H9 (cell line): ENCODE measurements around the gene PHACTR1. TPM values are rescaled to one million over a fixed set of nuclear protein-coding genes. Genes with fewer than 3 reads are reported as not detected.

Experiments used
- DNase-seq: peaks from one replicate; pipeline ENCODE4 v3.0.0-alpha.2; 2017
- H2AFZ ChIP-seq: one replicate; pipeline ENCODE4 v1.6.1; 2013; ENCODE audit warnings: mild to moderate bottlenecking, low read length, control low read depth, moderate library complexity
- H2AK5ac ChIP-seq: 2 replicates; pipeline ENCODE4 v1.6.1; 2013; ENCODE audit warnings: low read length, control low read depth, mixed read lengths; ENCODE audit not compliant: insufficient read length
- H2BK120ac ChIP-seq: one replicate; pipeline ENCODE4 v1.6.1; 2013; ENCODE audit warnings: low read depth, mild to moderate bottlenecking, low read length, control low read depth, inconsistent platforms; ENCODE audit not compliant: poor library complexity, severe bottlenecking
- H2BK12ac ChIP-seq: 2 replicates; pipeline ENCODE4 v1.6.1; 2013; ENCODE audit warnings: low read length, control low read depth, mixed read lengths, low read depth; ENCODE audit not compliant: insufficient read length
- H2BK15ac ChIP-seq: 2 replicates; pipeline ENCODE4 v1.6.1; 2013; ENCODE audit warnings: low read depth, low read length, control low read depth
- H2BK20ac ChIP-seq: one replicate; pipeline ENCODE4 v1.6.1; 2013; ENCODE audit warnings: low read depth, mild to moderate bottlenecking, low read length, control low read depth, inconsistent platforms; ENCODE audit not compliant: poor library complexity, severe bottlenecking
- H2BK5ac ChIP-seq: 2 replicates; pipeline ENCODE4 v1.6.1; 2013; ENCODE audit warnings: low read length, control low read depth, mixed read lengths; ENCODE audit not compliant: insufficient read length
- H3K14ac ChIP-seq: 2 replicates; pipeline ENCODE4 v1.6.1; 2013; ENCODE audit warnings: low read length, control low read depth; ENCODE audit not compliant: insufficient read depth
- H3K18ac ChIP-seq: 2 replicates; pipeline ENCODE4 v1.6.1; 2013; ENCODE audit warnings: low read depth, mild to moderate bottlenecking, mixed read lengths, low read length, control low read depth; ENCODE audit not compliant: insufficient read length
- H3K23ac ChIP-seq: 2 replicates; pipeline ENCODE4 v1.6.1; 2013; ENCODE audit warnings: low read length, control low read depth, mixed read lengths, low read depth; ENCODE audit not compliant: insufficient read length
- H3K23me2 ChIP-seq: 2 replicates; pipeline ENCODE4 v1.6.1; 2013; ENCODE audit warnings: low read depth, mild to moderate bottlenecking, mixed read lengths, low read length, control low read depth; ENCODE audit not compliant: insufficient read length, poor library complexity, severe bottlenecking
- H3K27ac ChIP-seq: 2 replicates; pipeline ENCODE4 v1.5.1; 2013; ENCODE audit warnings: low read length, control low read depth, mixed read lengths, low read depth; ENCODE audit not compliant: insufficient read length
- H3K27me3 ChIP-seq: 2 replicates; pipeline ENCODE4 v1.6.1; 2013; ENCODE audit warnings: low read length, control low read depth, inconsistent platforms; ENCODE audit not compliant: insufficient read depth
- H3K4ac ChIP-seq: 2 replicates; pipeline ENCODE4 v1.6.1; 2013; ENCODE audit warnings: low read depth, mild to moderate bottlenecking, control low read depth, inconsistent platforms, low read length, moderate library complexity
- H3K4me1 ChIP-seq: 2 replicates; pipeline ENCODE4 v1.6.1; 2013; ENCODE audit warnings: low read length, control low read depth, inconsistent platforms; ENCODE audit not compliant: insufficient read depth
- H3K4me2 ChIP-seq: 2 replicates; pipeline ENCODE4 v1.6.1; 2013; ENCODE audit warnings: low read length, control low read depth, mixed read lengths; ENCODE audit not compliant: insufficient read length, insufficient read depth
- H3K56ac ChIP-seq: 2 replicates; pipeline ENCODE4 v1.6.1; 2013; ENCODE audit warnings: low read depth, mild to moderate bottlenecking, mixed read lengths, low read length, control low read depth; ENCODE audit not compliant: insufficient read length
- H3K79me1 ChIP-seq: 2 replicates; pipeline ENCODE4 v1.6.1; 2013; ENCODE audit warnings: low read depth, mild to moderate bottlenecking, moderate library complexity, low read length, control low read depth, inconsistent platforms; ENCODE audit not compliant: insufficient read depth, poor library complexity, severe bottlenecking
- H3K79me2 ChIP-seq: 2 replicates; pipeline ENCODE4 v1.6.1; 2013; ENCODE audit warnings: low read length, control low read depth, inconsistent platforms; ENCODE audit not compliant: insufficient read depth
- H3K9ac ChIP-seq: 2 replicates; pipeline ENCODE4 v1.6.1; 2013; ENCODE audit warnings: low read length, control low read depth, mixed read lengths; ENCODE audit not compliant: insufficient read length; ENCODE audit errors: extremely low read depth
- H3K9me3 ChIP-seq: one replicate; pipeline ENCODE4 v1.6.1; 2013; ENCODE audit warnings: low read depth, low read length, inconsistent platforms; ENCODE audit not compliant: control insufficient read depth
- H3T11ph ChIP-seq: one replicate; pipeline ENCODE4 v1.6.1; 2013; ENCODE audit warnings: mild to moderate bottlenecking, low read length, control low read depth, inconsistent platforms
- H4K20me1 ChIP-seq: one replicate; pipeline ENCODE4 v1.6.1; 2013; ENCODE audit not compliant: control insufficient read depth, insufficient read length, insufficient read depth
- H4K5ac ChIP-seq: 2 replicates; pipeline ENCODE4 v1.6.1; 2013; ENCODE audit warnings: low read depth, mild to moderate bottlenecking, mixed read lengths, low read length, control low read depth; ENCODE audit not compliant: insufficient read length
- H4K8ac ChIP-seq: replicated peaks from 2 replicates; pipeline ENCODE4 v1.6.1; 2013; ENCODE audit warnings: low read length, control low read depth, mixed read lengths, low read depth; ENCODE audit not compliant: insufficient read length
- H4K91ac ChIP-seq: 2 replicates; pipeline ENCODE4 v1.6.1; 2013; ENCODE audit warnings: low read depth, mild to moderate bottlenecking, moderate library complexity, mixed read lengths, low read length, control low read depth; ENCODE audit not compliant: insufficient read length
- H3K27ac Mint-ChIP-seq, 3 experiments: 2 replicates in 2 of 3; 3 replicates in 1 of 3; pipeline ENCODE4 v1.8.0; 2020 to 2021; ENCODE audit warnings: mixed read lengths in 3 of 3, mild to moderate bottlenecking in 1 of 3, moderate library complexity in 1 of 3
- H3K27me3 Mint-ChIP-seq: 2 replicates; pipeline ENCODE4 v1.8.0; 2021; ENCODE audit warnings: low read depth, mild to moderate bottlenecking, moderate library complexity, mixed read lengths
- H3K36me3 Mint-ChIP-seq, 3 experiments: 2 replicates in 2 of 3; 3 replicates in 1 of 3; pipeline ENCODE4 v1.8.0; 2020 to 2021; ENCODE audit warnings: low read depth in 3 of 3, mixed read lengths in 3 of 3; ENCODE audit not compliant: insufficient read depth in 1 of 3
- H3K4me1 Mint-ChIP-seq, 2 experiments: 2 replicates each; pipeline ENCODE4 v1.8.0; 2020; ENCODE audit warnings: mixed read lengths in 2 of 2
- H3K4me3 Mint-ChIP-seq, 2 experiments: 2 replicates in 1 of 2; 3 replicates in 1 of 2; pipeline ENCODE4 v1.8.0; 2020 to 2021; ENCODE audit warnings: mild to moderate bottlenecking in 2 of 2, mixed read lengths in 2 of 2, moderate library complexity in 1 of 2
- H3K9me3 Mint-ChIP-seq, 2 experiments: 2 replicates in 1 of 2; 3 replicates in 1 of 2; pipeline ENCODE4 v1.8.0; 2020; ENCODE audit warnings: mild to moderate bottlenecking in 2 of 2, mixed read lengths in 2 of 2, moderate library complexity in 1 of 2
- WGBS: extraction: QIAGEN DNeasy Blood & Tissue Kit; methylation state at CpG from one replicate; pipeline ENCODE4 v1.1.7; 2013; ENCODE audit warnings: missing lambda C conversion rate, low lambda C conversion rate, mixed read lengths; ENCODE audit not compliant: insufficient read length; ENCODE audit errors: extremely low coverage; 5-methylcytosine and 5-hydroxymethylcytosine counted together
- total RNA-seq: library from RNA; stranded (reverse); gene quantifications from 2 replicates; pipeline ENCODE4 v1.2.1, GENCODE V29; 2021
- TF ChIP-seq, protein P1 (sequence below): fragments of 200-600 bp; sonication (generic); conservative IDR thresholded peaks from 3 replicates; pipeline ENCODE4 v1.8.0; 2021; ENCODE audit warnings: antibody characterized with exemption, mild to moderate bottlenecking

Gene PHACTR1
- total RNA-seq, 1 experiment from 2014 or later: 15.9 TPM

DNA sequence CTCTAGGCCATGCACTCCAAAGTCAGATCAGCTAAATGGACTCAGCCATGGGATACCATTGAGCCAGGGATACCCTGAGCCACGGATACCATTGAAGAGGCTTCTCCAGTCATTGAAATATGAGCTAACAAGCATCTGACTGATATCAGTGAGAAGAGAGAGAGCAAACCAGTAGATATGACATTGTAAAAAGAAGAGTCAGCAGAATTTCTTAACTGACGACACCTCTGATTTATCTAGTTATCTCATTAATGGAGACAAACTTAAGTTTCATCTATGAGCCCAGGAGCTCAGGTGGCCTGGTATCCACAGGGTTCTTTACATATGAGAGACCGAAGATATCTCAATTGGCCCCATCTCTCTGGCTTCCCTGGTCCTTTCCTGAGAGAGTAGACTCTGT lies 471.1 kb downstream of the PHACTR1 start:
- no peak overlapping the region for H3K4me3 Mint-ChIP-seq
- Histone ChIP-seq H2BK5ac (no peak overlapping the region), H4K91ac (no peak overlapping the region), H4K20me1 (no peaks in the 10 kb centered on the region), H3K4me2 (no peak overlapping the region), H3K9me3 (no peaks in the 10 kb centered on the region), H3K27me3 (no peaks in the 10 kb centered on the region), H2AFZ (no peak overlapping the region), H3K9ac (no peak overlapping the region), H3K23ac (no peak overlapping the region), H3K56ac (no peak overlapping the region), H3K79me2 (no peaks in the 10 kb centered on the region), H2AK5ac (no peak overlapping the region), H3K23me2 (no peaks in the 10 kb centered on the region), H2BK120ac (no peak overlapping the region), H3K4me1 (peaks cover 4% of the 10 kb centered on the region; the same call in 1 of the 2 replicates), H3K79me1 (no peaks in the 10 kb centered on the region), H3K18ac (no peak overlapping the region), H3K4ac (no peak overlapping the region), H2BK12ac (no peak overlapping the region), H3K14ac (no peak overlapping the region), H4K5ac (no peak overlapping the region), H3K27ac (no peak overlapping the region), H4K8ac (no peak overlapping the region), H2BK20ac (no peak overlapping the region), H3T11ph (no peak overlapping the region), H2BK15ac (no peak overlapping the region)
- H3K27me3 Mint-ChIP-seq: peaks cover 2% of the 10 kb centered on the region; the same call in 1 of the 2 replicates
- H3K4me1 Mint-ChIP-seq: peaks cover 25 to 30% of the 10 kb centered on the region in 2 experiments
- no peaks in the 10 kb centered on the region; a peak in 1 of 7 replicates for H3K36me3 Mint-ChIP-seq
- no peak overlapping the region for H3K27ac Mint-ChIP-seq
- TF ChIP-seq, protein P1, sequence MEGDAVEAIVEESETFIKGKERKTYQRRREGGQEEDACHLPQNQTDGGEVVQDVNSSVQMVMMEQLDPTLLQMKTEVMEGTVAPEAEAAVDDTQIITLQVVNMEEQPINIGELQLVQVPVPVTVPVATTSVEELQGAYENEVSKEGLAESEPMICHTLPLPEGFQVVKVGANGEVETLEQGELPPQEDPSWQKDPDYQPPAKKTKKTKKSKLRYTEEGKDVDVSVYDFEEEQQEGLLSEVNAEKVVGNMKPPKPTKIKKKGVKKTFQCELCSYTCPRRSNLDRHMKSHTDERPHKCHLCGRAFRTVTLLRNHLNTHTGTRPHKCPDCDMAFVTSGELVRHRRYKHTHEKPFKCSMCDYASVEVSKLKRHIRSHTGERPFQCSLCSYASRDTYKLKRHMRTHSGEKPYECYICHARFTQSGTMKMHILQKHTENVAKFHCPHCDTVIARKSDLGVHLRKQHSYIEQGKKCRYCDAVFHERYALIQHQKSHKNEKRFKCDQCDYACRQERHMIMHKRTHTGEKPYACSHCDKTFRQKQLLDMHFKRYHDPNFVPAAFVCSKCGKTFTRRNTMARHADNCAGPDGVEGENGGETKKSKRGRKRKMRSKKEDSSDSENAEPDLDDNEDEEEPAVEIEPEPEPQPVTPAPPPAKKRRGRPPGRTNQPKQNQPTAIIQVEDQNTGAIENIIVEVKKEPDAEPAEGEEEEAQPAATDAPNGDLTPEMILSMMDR: no peak
- WGBS: no CpG with 5 or more reads among the region's 3 CpGs
- no peaks in the 10 kb centered on the region for H3K9me3 Mint-ChIP-seq
- no peak for DNase-seq
